ENCODE data around the gene SLC2A13.

SLC2A13 gene

GRCh38 chr12:40122842-40123241 lies 17.0 kb upstream of the SLC2A13 start:
- no peak overlapping the region for H3K27ac ChIP-seq (ENCODE audit: poor library complexity, severe bottlenecking)
- H3K4me3 ChIP-seq (ENCODE audit: severe bottlenecking), result no peak overlapping the region
- DNase-seq (ENCODE audit: low spot score), result no peak
- H3K4me1 ChIP-seq (ENCODE audit: insufficient read depth, poor library complexity, severe bottlenecking), result no peaks in the 10 kb centered on the region
- H3K27me3 ChIP-seq (ENCODE audit: insufficient read depth, poor library complexity, severe bottlenecking), result no peaks in the 10 kb centered on the region
- H3K36me3 ChIP-seq (ENCODE audit: low read depth), result no peaks in the 10 kb centered on the region
- TF ChIP-seq CTCF (IDR thresholded peaks at IDR 0.05; ENCODE audit: poor library complexity, severe bottlenecking), result no peak
- no peak for ATAC-seq (ENCODE audit: low read depth)
- H3K9me3 ChIP-seq (ENCODE audit: severe bottlenecking), result no peaks in the 10 kb centered on the region

- no peak for ATAC-seq (ENCODE audit: low read depth)
- Histone ChIP-seq H3K4me1 (ENCODE audit: insufficient read depth, poor library complexity, severe bottlenecking) (no peaks in the 10 kb centered on the region), H3K36me3 (ENCODE audit: low read depth) (no peaks in the 10 kb centered on the region), H3K27me3 (ENCODE audit: insufficient read depth, poor library complexity, severe bottlenecking) (no peaks in the 10 kb centered on the region), H3K27ac (ENCODE audit: poor library complexity, severe bottlenecking) (no peak overlapping the region), H3K9me3 (ENCODE audit: severe bottlenecking) (no peaks in the 10 kb centered on the region), H3K4me3 (ENCODE audit: severe bottlenecking) (no peak overlapping the region)
- no peak for DNase-seq (ENCODE audit: low spot score)
- TF ChIP-seq CTCF (IDR thresholded peaks at IDR 0.05; ENCODE audit: poor library complexity, severe bottlenecking), result no peak
Observed at GRCh38 chr12:40117818-40118217, 11.9 kb upstream of the SLC2A13 start.

- no peak overlapping the region for H3K4me3 ChIP-seq (ENCODE audit: severe bottlenecking)
- no peak for DNase-seq (ENCODE audit: low spot score)
- H3K4me1 ChIP-seq (ENCODE audit: insufficient read depth, poor library complexity, severe bottlenecking), result no peaks in the 10 kb centered on the region
- no peak for TF ChIP-seq CTCF (IDR thresholded peaks at IDR 0.05; ENCODE audit: poor library complexity, severe bottlenecking)
- no peaks in the 10 kb centered on the region for H3K36me3 ChIP-seq (ENCODE audit: low read depth)
- H3K27me3 ChIP-seq (ENCODE audit: insufficient read depth, poor library complexity, severe bottlenecking), result no peaks in the 10 kb centered on the region
- H3K27ac ChIP-seq (ENCODE audit: poor library complexity, severe bottlenecking), result no peak overlapping the region
- no peak for ATAC-seq (ENCODE audit: low read depth)
- H3K9me3 ChIP-seq (ENCODE audit: severe bottlenecking), result no peaks in the 10 kb centered on the region
Observed at GRCh38 chr12:40110586-40110985, 4.7 kb upstream of the SLC2A13 start.

- Histone ChIP-seq H3K9me3 (ENCODE audit: severe bottlenecking) (no peaks in the 10 kb centered on the region), H3K4me1 (ENCODE audit: insufficient read depth, poor library complexity, severe bottlenecking) (no peaks in the 10 kb centered on the region), H3K27ac (ENCODE audit: poor library complexity, severe bottlenecking) (no peak overlapping the region), H3K36me3 (ENCODE audit: low read depth) (no peaks in the 10 kb centered on the region), H3K27me3 (ENCODE audit: insufficient read depth, poor library complexity, severe bottlenecking) (no peaks in the 10 kb centered on the region), H3K4me3 (ENCODE audit: severe bottlenecking) (no peak overlapping the region)
- no peak for ATAC-seq (ENCODE audit: low read depth)
- DNase-seq (ENCODE audit: low spot score), result no peak
- TF ChIP-seq CTCF (IDR thresholded peaks at IDR 0.05; ENCODE audit: poor library complexity, severe bottlenecking), result peak; percentile 67
Observed at GRCh38 chr12:40107803-40108620, 2.1 kb upstream of the SLC2A13 start.
